Calu3 (cell line): ENCODE measurements around the gene ARHGAP24. TPM values are rescaled to one million over a fixed set of nuclear protein-coding genes. Genes with fewer than 3 reads are reported as not detected.
A peak's percentile ranks its signal among the peaks of the same experiment; 100 is the strongest.

ENCODE experiments used
- Bru-seq: library from RNA; stranded (reverse); fragments of 400-500 nt; gene quantifications from one replicate; lab custom pipeline; 2021; lab: Mats Ljungman, UMichigan
- BruChase-seq, 2 experiments: library from RNA; stranded (reverse); fragments of 400-500 nt; gene quantifications; one replicate each; lab custom pipeline; 2021; lab: Mats Ljungman, UMichigan
- BruUV-seq: library from RNA; stranded (reverse); fragments of 400-500 nt; replicated peaks from 2 replicates; lab custom pipeline; 2021; lab: Mats Ljungman, UMichigan
- CTCF ChIA-PET: fragments of 300-600 bp; sonication (Branson Sonifier 250); formaldehyde crosslinking; loops from one replicate; lab custom pipeline; 2022; ENCODE audit warnings: antibody characterized with exemption; lab: Charles Lee
- DNase-seq: peaks from one replicate; pipeline ENCODE4 v3.0.0; 2022
- H3K27ac Mint-ChIP-seq: one replicate; pipeline ENCODE4 v1.8.0; 2022; ENCODE audit warnings: mixed read lengths; ENCODE audit not compliant: unreplicated experiment
- H3K27me3 Mint-ChIP-seq: one replicate; pipeline ENCODE4 v1.8.0; 2022; ENCODE audit warnings: mixed read lengths; ENCODE audit not compliant: unreplicated experiment
- H3K36me3 Mint-ChIP-seq: one replicate; pipeline ENCODE4 v1.8.0; 2022; ENCODE audit warnings: mild to moderate bottlenecking, moderate library complexity, mixed read lengths; ENCODE audit not compliant: insufficient read depth, unreplicated experiment
- H3K4me1 Mint-ChIP-seq: one replicate; pipeline ENCODE4 v1.8.0; 2022; ENCODE audit warnings: mild to moderate bottlenecking, low read depth, mixed read lengths; ENCODE audit not compliant: unreplicated experiment
- H3K4me3 Mint-ChIP-seq: one replicate; pipeline ENCODE4 v1.8.0; 2022; ENCODE audit warnings: mild to moderate bottlenecking, low read depth, moderate library complexity, mixed read lengths; ENCODE audit not compliant: unreplicated experiment
- H3K9me3 Mint-ChIP-seq: one replicate; pipeline ENCODE4 v1.8.0; 2022; ENCODE audit warnings: low read depth, mixed read lengths; ENCODE audit not compliant: unreplicated experiment
- intact Hi-C: fragments of 100-400 bp; cut with micrococcal nuclease; formaldehyde crosslinking; loops from one replicate; pipeline ENCODE4 v1.10.0; 2022; ENCODE audit not compliant: unreplicated experiment
- long read RNA-seq: library from polyadenylated mRNA; stranded (forward); transcript quantifications from one replicate; pipeline ENCODE4 v2.0.0, GENCODE V29; 2022
- total RNA-seq: library from RNA; stranded (reverse); gene quantifications from 2 replicates; pipeline ENCODE4 v1.2.3, GENCODE V29; 2022
- TF ChIP-seq, protein P1 (sequence below): fragments of 200-600 bp; IDR thresholded peaks from one replicate; pipeline ENCODE4 v1.8.0; 2022; ENCODE audit warnings: antibody characterized with exemption; ENCODE audit not compliant: unreplicated experiment

Gene ARHGAP24
- total RNA-seq (9.7 and 10.2 TPM in 2 replicates), Bru-seq, nascent RNA (percentile 44 among the genes with signal in this experiment), BruChase-seq, experiment 1, labeled RNA remaining after a 6-hour chase (percentile 31 among the genes with signal in this experiment), BruChase-seq, experiment 2, labeled RNA remaining after a 2-hour chase (percentile 34 among the genes with signal in this experiment)
- long read RNA-seq, transcript ARHGAP24-212 (8 exons, 1,936 nt) = major isoform, 9 of 10 reads
- long read RNA-seq, partial matches to known transcripts = 0 of 10 reads
- long read RNA-seq, other reads (novel, unspliced or antisense) = 1 of 10 reads

DNA sequence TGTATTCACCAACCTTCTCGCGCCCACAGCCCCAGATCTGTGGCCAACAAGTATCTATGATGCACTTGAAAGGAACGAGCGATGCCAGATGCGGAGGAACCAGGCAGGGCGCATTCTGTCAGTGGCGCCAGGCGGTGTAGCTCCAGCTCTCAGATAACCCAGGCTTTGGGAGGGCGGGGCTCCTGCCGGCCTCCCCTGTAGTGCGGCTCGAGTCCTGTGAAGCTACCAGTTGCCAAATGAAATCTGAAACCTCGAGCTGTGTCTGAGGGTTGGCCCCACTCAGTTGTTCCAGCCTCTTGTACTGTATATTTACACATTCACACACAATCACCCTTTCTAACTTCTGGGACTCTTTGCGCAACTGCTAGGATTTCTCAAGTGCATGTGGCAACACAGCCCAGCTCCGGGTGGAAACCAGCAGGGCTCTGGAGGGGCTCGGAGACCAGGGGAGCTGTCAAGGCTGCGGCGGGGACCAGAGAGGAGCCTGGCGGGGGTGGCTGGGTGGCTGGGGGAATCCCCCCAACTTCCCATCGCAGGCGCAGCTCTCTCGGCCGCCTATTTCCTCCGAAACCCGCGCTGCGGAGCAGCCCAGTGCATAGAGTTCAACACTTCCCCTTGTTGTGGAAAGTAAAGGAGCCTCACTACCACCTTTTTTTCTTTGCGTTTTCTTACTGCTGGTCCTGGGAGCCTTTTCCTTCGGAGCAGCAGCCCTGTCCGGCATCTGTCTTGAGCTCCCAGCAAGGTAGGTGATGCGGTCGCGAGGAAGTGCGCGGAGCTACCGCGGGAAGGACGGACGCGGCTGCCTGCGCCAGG lies at the start of gene ARHGAP24:
Gene ARHGAP24, plus strand, starts transcription at position 333 of the 813 bp plus-strand sequence.
- intact Hi-C loops = no loop called here
- H3K27me3 Mint-ChIP-seq = no peaks in the 10 kb centered on the region
- H3K9me3 Mint-ChIP-seq = no peaks in the 10 kb centered on the region
- H3K27ac Mint-ChIP-seq = no peak within 1 kb of the TSS
- peak within 1 kb of the TSS; percentile 76 for H3K4me3 Mint-ChIP-seq
- TF ChIP-seq, protein P1, sequence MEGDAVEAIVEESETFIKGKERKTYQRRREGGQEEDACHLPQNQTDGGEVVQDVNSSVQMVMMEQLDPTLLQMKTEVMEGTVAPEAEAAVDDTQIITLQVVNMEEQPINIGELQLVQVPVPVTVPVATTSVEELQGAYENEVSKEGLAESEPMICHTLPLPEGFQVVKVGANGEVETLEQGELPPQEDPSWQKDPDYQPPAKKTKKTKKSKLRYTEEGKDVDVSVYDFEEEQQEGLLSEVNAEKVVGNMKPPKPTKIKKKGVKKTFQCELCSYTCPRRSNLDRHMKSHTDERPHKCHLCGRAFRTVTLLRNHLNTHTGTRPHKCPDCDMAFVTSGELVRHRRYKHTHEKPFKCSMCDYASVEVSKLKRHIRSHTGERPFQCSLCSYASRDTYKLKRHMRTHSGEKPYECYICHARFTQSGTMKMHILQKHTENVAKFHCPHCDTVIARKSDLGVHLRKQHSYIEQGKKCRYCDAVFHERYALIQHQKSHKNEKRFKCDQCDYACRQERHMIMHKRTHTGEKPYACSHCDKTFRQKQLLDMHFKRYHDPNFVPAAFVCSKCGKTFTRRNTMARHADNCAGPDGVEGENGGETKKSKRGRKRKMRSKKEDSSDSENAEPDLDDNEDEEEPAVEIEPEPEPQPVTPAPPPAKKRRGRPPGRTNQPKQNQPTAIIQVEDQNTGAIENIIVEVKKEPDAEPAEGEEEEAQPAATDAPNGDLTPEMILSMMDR = no peak
- H3K36me3 Mint-ChIP-seq = peaks cover 11% of the 10 kb centered on the region
- CTCF ChIA-PET = interaction anchor here (0.7 to 1.4 kb wide), 5 partner anchors 15 to 446 kb away, joined by 3 to 7 read pairs (median 3); no protein-coding TSS in a partner anchor
- BruUV-seq = no TSS peak
- peak; percentile 72 for DNase-seq
- H3K4me1 Mint-ChIP-seq = no peaks in the 10 kb centered on the region

DNA sequence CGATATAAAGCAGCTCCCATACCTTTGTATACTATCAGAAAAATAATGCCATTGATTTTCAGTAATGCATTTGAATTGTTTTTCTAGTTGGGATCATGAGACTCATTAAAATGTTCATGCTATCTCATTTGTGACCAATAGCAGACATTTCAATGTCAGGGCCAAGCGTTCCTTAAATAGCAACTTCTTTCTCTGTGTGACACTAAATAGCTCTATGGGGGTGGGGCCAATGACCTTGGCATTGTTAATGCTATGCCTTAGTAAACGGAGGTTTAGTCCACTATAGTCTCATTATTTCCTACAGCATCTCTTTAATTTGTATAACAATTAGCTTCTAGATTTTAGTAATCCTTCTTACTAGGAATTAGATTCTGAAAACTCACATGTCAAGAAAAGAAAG lies 48.6 kb upstream of the ARHGAP24 start:
- H3K27me3 Mint-ChIP-seq = no peaks in the 10 kb centered on the region

GRCh38 chr4:85427123-85427522 lies 47.8 kb upstream of the ARHGAP24 start:
- Mint-ChIP-seq H3K36me3 (no peaks in the 10 kb centered on the region), H3K27ac (no peak overlapping the region), H3K9me3 (no peaks in the 10 kb centered on the region), H3K4me3 (no peak overlapping the region), H3K4me1 (no peaks in the 10 kb centered on the region), H3K27me3 (no peaks in the 10 kb centered on the region)
- TF ChIP-seq, protein P1 = no peak
- no TSS peak for BruUV-seq
- intact Hi-C loops = no loop called here
- CTCF ChIA-PET = no interaction called here
- DNase-seq = no peak

More for the DNA sequence above, 48.6 kb upstream of the ARHGAP24 start:
- DNase-seq = no peak
- H3K4me1 Mint-ChIP-seq = no peaks in the 10 kb centered on the region
- H3K4me3 Mint-ChIP-seq = no peak overlapping the region
- H3K9me3 Mint-ChIP-seq = no peaks in the 10 kb centered on the region
- TF ChIP-seq, protein P1 = no peak
- no peaks in the 10 kb centered on the region for H3K36me3 Mint-ChIP-seq
- CTCF ChIA-PET = no interaction called here
- H3K27ac Mint-ChIP-seq = no peak overlapping the region
- intact Hi-C loops = no loop called here
- no TSS peak for BruUV-seq

DNA sequence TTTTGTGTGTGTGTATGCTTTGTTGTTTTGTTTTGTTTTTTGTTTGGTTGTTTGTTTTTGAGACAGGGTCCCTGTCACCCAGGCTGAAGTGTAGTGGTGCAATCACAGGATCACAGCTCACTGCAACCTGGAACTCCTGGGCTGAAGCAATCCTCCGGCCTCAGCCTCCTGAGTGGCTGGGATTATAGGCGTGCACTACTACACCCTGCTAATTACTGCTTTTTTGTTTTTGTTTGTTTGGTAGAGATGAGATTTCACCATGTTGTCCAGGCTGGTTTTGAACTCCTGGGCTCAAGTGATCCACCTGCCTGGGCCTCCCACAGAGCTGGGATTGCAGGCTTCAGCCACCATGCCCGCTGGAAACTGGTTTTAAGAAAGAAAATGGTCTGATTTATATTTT lies 44.7 kb upstream of the ARHGAP24 start:
- no peak for DNase-seq
- TF ChIP-seq, protein P1 = no peak
- CTCF ChIA-PET = no interaction called here
- no peaks in the 10 kb centered on the region for H3K4me1 Mint-ChIP-seq
- BruUV-seq = no TSS peak
- H3K36me3 Mint-ChIP-seq = no peaks in the 10 kb centered on the region
- H3K4me3 Mint-ChIP-seq = no peak overlapping the region
- H3K27me3 Mint-ChIP-seq = no peaks in the 10 kb centered on the region
- no peaks in the 10 kb centered on the region for H3K9me3 Mint-ChIP-seq
- intact Hi-C loops = no loop called here
- H3K27ac Mint-ChIP-seq = no peak overlapping the region
